ENCODE results near the gene PTPRN.
A peak's percentile ranks its signal among the peaks of the same experiment; 100 is the strongest.

Gene PTPRN

DNA sequence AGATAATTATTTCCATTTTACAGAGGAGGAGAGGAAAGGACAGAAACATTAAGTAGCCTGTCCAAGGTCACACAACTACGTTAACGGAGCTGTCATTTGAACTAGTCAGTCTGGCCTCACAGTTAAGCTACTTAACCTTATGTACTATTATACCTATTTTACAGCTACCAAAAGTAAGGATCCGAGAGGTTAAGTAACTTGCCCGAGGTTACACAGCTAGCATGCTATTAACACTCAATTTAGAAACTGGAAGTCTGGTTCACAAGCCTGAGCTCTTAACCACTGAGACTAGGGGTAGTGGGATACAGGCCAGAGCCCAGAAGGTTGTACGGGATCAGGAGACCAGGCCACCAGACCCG is 64.4 kb downstream of the PTPRN start:
- 0 out of 2 replicates have a peak overlapping the region, but pooled peaks have one; percentile 47 for H3K27ac ChIP-seq (ENCODE audit: low read depth, low read length)
- peaks cover 37% of the 10 kb centered on the region for H3K36me3 ChIP-seq (ENCODE audit: control insufficient read depth, low read length)
- H3K79me2 ChIP-seq (ENCODE audit: control insufficient read depth, low read length): peaks cover 40% of the 10 kb centered on the region
- no peaks in the 10 kb centered on the region for H4K20me1 ChIP-seq (ENCODE audit: control insufficient read depth, insufficient read depth, low read depth, low read length)
- H3F3A ChIP-seq (ENCODE audit: control insufficient read depth, insufficient read depth): peaks cover 13% of the 10 kb centered on the region
- no peaks in the 10 kb centered on the region for H3K9me3 ChIP-seq (ENCODE audit: control insufficient read depth, insufficient read depth, low read length)
- no peaks in the 10 kb centered on the region for H3K27me3 ChIP-seq (ENCODE audit: control insufficient read depth, low read length)
- peaks cover 48% of the 10 kb centered on the region for H3K4me1 ChIP-seq (ENCODE audit: control insufficient read depth, low read length)
- peak overlapping the region; percentile 84 for H3K4me3 ChIP-seq (ENCODE audit: low read length)
- TF ChIP-seq EZH2phosphoT487 (IDR thresholded peaks at IDR 0.05; ENCODE audit: borderline replicate concordance, low read length) (no peak), CTCF (IDR thresholded peaks at IDR 0.05; ENCODE audit: low read depth, low read length, poor library complexity, severe bottlenecking) (no peak)
- H3K9me2 ChIP-seq (replicated peaks; ENCODE audit: control insufficient read depth, low read length): no peaks in the 10 kb centered on the region
- H3K4me2 ChIP-seq (ENCODE audit: low read length): peak overlapping the region; percentile 97

GRCh38 chr2:219243291-219243761 is 65.9 kb downstream of the PTPRN start:
- Histone ChIP-seq H3K9me2 (replicated peaks; ENCODE audit: control insufficient read depth, low read length) (no peaks in the 10 kb centered on the region), H4K20me1 (ENCODE audit: control insufficient read depth, insufficient read depth, low read depth, low read length) (no peaks in the 10 kb centered on the region)
- TF ChIP-seq CTCF (IDR thresholded peaks at IDR 0.05; ENCODE audit: low read depth, low read length, poor library complexity, severe bottlenecking) (no peak), EZH2phosphoT487 (IDR thresholded peaks at IDR 0.05; ENCODE audit: borderline replicate concordance, low read length) (no peak)

More at GRCh38 chr2:219243291-219243761, 65.9 kb downstream of the PTPRN start:
- H3F3A ChIP-seq (ENCODE audit: control insufficient read depth, insufficient read depth): peaks cover 5% of the 10 kb centered on the region
- no peaks in the 10 kb centered on the region for H3K27me3 ChIP-seq (ENCODE audit: control insufficient read depth, low read length)
- H3K4me3 ChIP-seq (ENCODE audit: low read length): no peak overlapping the region
- H3K27ac ChIP-seq (ENCODE audit: low read depth, low read length): no peak overlapping the region
- H3K9me3 ChIP-seq (ENCODE audit: control insufficient read depth, insufficient read depth, low read length): no peaks in the 10 kb centered on the region
- peaks cover 29% of the 10 kb centered on the region for H3K36me3 ChIP-seq (ENCODE audit: control insufficient read depth, low read length)
- H3K4me1 ChIP-seq (ENCODE audit: control insufficient read depth, low read length): peaks cover 34% of the 10 kb centered on the region
- H3K4me2 ChIP-seq (ENCODE audit: low read length): no peak overlapping the region
- peaks cover 31% of the 10 kb centered on the region for H3K79me2 ChIP-seq (ENCODE audit: control insufficient read depth, low read length)
